Activated gamma-delta T cell treated with anti-CD3 and anti-CD28 coated beads, Interleukin-2, amount 50 U/mL, for 16 hours (primary cell): ENCODE measurements around the gene LGALS1.
"Not testable (repeated sequence)": the region's sequence is repeated elsewhere in the genome, so short reads cannot be mapped to it uniquely, and the experiment has no call there.

Source experiments
- DNase-seq: peaks from one replicate; pipeline ENCODE4 v3.0.0-alpha.2; 2020; ENCODE audit warnings: low read depth

Gene LGALS1

GRCh38 chr22:37690407-37690806, 15.0 kb downstream of the LGALS1 start:
- DNase-seq = no peak

- no peak for DNase-seq
Measured at GRCh38 chr22:37690901-37691504, 15.6 kb downstream of the LGALS1 start.

- DNase-seq = no peak
Measured at GRCh38 chr22:37692627-37693285, 17.3 kb downstream of the LGALS1 start.

GRCh38 chr22:37694131-37694530, 18.7 kb downstream of the LGALS1 start:
- not testable (repeated sequence) for DNase-seq

- DNase-seq = not testable (repeated sequence)
Measured at GRCh38 chr22:37696260-37696656, 20.8 kb downstream of the LGALS1 start.

GRCh38 chr22:37696657-37697537, 21.5 kb downstream of the LGALS1 start, which contains the start of gene TRIOBP:
Gene TRIOBP, plus strand, starts transcription at chr22:37697048. Its CDS starts 4,318 bp downstream, at chr22:37701366.
- peak; percentile 78 for DNase-seq

GRCh38 chr22:37697538-37697835, 22.1 kb downstream of the LGALS1 start:
- DNase-seq = no peak

GRCh38 chr22:37701141-37701786, 25.8 kb downstream of the LGALS1 start:
- no peak for DNase-seq

- DNase-seq = no peak
Measured at GRCh38 chr22:37703906-37704305, 28.5 kb downstream of the LGALS1 start.

GRCh38 chr22:37704645-37705044, 29.2 kb downstream of the LGALS1 start:
- no peak for DNase-seq

- DNase-seq = no peak
Measured at GRCh38 chr22:37705205-37705604, 29.8 kb downstream of the LGALS1 start.

- DNase-seq = no peak
Measured at GRCh38 chr22:37708580-37709444, 33.4 kb downstream of the LGALS1 start.

- no peak for DNase-seq
Measured at GRCh38 chr22:37709445-37709765, 34.0 kb downstream of the LGALS1 start.

GRCh38 chr22:37710675-37711074, 35.2 kb downstream of the LGALS1 start:
- no peak for DNase-seq

- DNase-seq = no peak
Measured at GRCh38 chr22:37711490-37711889, 36.1 kb downstream of the LGALS1 start.

GRCh38 chr22:37713761-37714160, 38.3 kb downstream of the LGALS1 start:
- DNase-seq = no peak

- no peak for DNase-seq
Measured at GRCh38 chr22:37714634-37715033, 39.2 kb downstream of the LGALS1 start.

GRCh38 chr22:37715760-37716159, 40.3 kb downstream of the LGALS1 start:
- no peak for DNase-seq

GRCh38 chr22:37716708-37717107, 41.3 kb downstream of the LGALS1 start:
- DNase-seq = no peak

GRCh38 chr22:37717235-37717634, 41.8 kb downstream of the LGALS1 start:
- DNase-seq = not testable (repeated sequence)

GRCh38 chr22:37717746-37718305, 42.4 kb downstream of the LGALS1 start:
- DNase-seq = not testable (repeated sequence)
